Heart right ventricle (tissue), 16 donors: Measurements from ENCODE around the gene STIM2. TPM values are rescaled to one million over a fixed set of nuclear protein-coding genes. Genes with fewer than 3 reads are reported as not detected.

Source experiments
- ATAC-seq, 8 donors: fragments of 200-7000 bp; cut with Tn5 transposase; one replicate each; pipeline ENCODE4 v1.9.1; 2020; ENCODE audit warnings: mild to moderate bottlenecking in 8 of 8, moderate library complexity in 8 of 8, moderate number of reproducible peaks in 1 of 8
- DNase-seq, 2 donors: peaks; one replicate each; pipeline ENCODE4 v3.0.0-alpha.2; 2020
- H3K27ac ChIP-seq, 10 donors: fragments of 200-600 bp; sonication (generic) in 2 of 10; one replicate each; pipeline versions ENCODE4 v1.5.0 to v1.8.0; 2020 to 2022; ENCODE audit warnings: mild to moderate bottlenecking in 3 of 10
- H3K27me3 ChIP-seq, 7 donors: fragments of 200-600 bp; one replicate each; pipeline ENCODE4 v1.8.0; 2021 to 2022; ENCODE audit warnings: mild to moderate bottlenecking in 2 of 7
- H3K36me3 ChIP-seq, 9 donors: fragments of 200-600 bp; sonication (generic) in 1 of 9; one replicate each; pipeline versions ENCODE4 v1.5.0 to v1.8.0; 2020 to 2022; ENCODE audit warnings: mild to moderate bottlenecking in 2 of 9
- H3K4me1 ChIP-seq, 9 donors: fragments of 200-600 bp; sonication (generic) in 1 of 9; one replicate each; pipeline versions ENCODE4 v1.5.0 to v1.8.0; 2020 to 2022; ENCODE audit warnings: mild to moderate bottlenecking in 4 of 9
- H3K4me3 ChIP-seq, 10 donors: fragments of 200-600 bp; sonication (generic) in 2 of 10; one replicate each; pipeline versions ENCODE4 v1.5.0 to v1.8.0; 2020 to 2022; ENCODE audit warnings: mild to moderate bottlenecking in 7 of 10, moderate library complexity in 2 of 10
- H3K9me3 ChIP-seq, 11 donors: fragments of 200-600 bp in 10 of 11; sonication (generic) in 2 of 11; one replicate each; pipeline versions ENCODE4 v1.5.0 to v1.8.0; 2013 to 2022; ENCODE audit warnings: mild to moderate bottlenecking in 2 of 11, control low read depth in 1 of 11, moderate library complexity in 1 of 11
- CTCF ChIP-seq, 9 donors: fragments of 200-600 bp; sonication (generic) in 2 of 9; IDR thresholded peaks; one replicate each; pipeline versions ENCODE4 v1.5.0 to v1.8.0; 2021 to 2022; ENCODE audit warnings: antibody characterized with exemption in 9 of 9, mild to moderate bottlenecking in 5 of 9, moderate library complexity in 1 of 9
- WGBS, 2 donors: extraction: QIAGEN DNeasy Blood & Tissue Kit; methylation state at CpG; one replicate each; pipeline ENCODE4 v1.1.7; 2013; ENCODE audit warnings: inconsistent platforms in 1 of 2; 5-methylcytosine and 5-hydroxymethylcytosine counted together
- intact Hi-C, 10 donors: fragments of 100-400 bp; cut with DNase I; formaldehyde crosslinking; loops; one replicate each; pipeline versions ENCODE4 v1.11.1 to v1.14.2; 2022
- polyA plus RNA-seq, 2 donors: library from polyadenylated mRNA; stranded (reverse); fragments of 200-250 nt; gene quantifications; one replicate each; pipeline ENCODE4 v1.2.3, GENCODE V29; 2013
- total RNA-seq, 10 donors: library from RNA; stranded (reverse); fragmentation: NEBNext Ultra II Directional in 3 of 10; extraction: Animal tissue kit (Norgen Biotek cat#: 25700) in 3 of 10; gene quantifications; one replicate each; pipeline versions ENCODE4 v1.2.1 to v1.2.4, GENCODE V29; 2021 to 2023
- donor health status: Arrhythmogenic right ventricular cardiomyopathy.
- donor health status: ischemic (EF 13 %, LVEDD 7.1; RV severe dilation, severe dysfunction).
- donor health status: healthy with polysubstance abuse.
- donor health status: DM: no; HTN: yes; CAD: no.
- donor health status: DM: no; HTN: no; CAD: no.
- donor health status: ischemic (EF 25% LVEDD 6.9; RV normal size, moderate dysfunction).
- donor health status: ischemic (EF 25% LVEDD 5.7; RV mildly dilated, moderate dysfunction).
- donor health status: healthy.
- donor health status: DM: yes; HTN: yes; CAD: no.
- donor health status: Ischemic cardiomyopathy.
- donor health status: ischemic (EF 35%, LVEDD 5.7; RV mildly dilated, moderate dysfunction).
- donor health status: nonischemic (EF 11% LVEDD 7.7; RV severe dilation, severe dysfunction).
- donor health status: DM: yes; HTN: yes; CAD: no.
- donor health status: PGD.
- donor health status: ischemic (EF 29% LVEDD 5.4; RV normal size, mild dysfunction).
- donor health status: nonischemic (EF 23%, LVEDD 6.1; RV moderate dilation, normal function).

The STIM2 gene
- total and polyA plus RNA-seq, 12 donors, result 5.2 to 13.5 (median 9.6) TPM

- H3K27me3 ChIP-seq, result no peaks in the 10 kb centered on the region
- peaks cover 4 to 59% (median 34%) of the 10 kb centered on the region in 9 donors for H3K4me1 ChIP-seq
- intact Hi-C loops, result loop anchor here in 1 of 10 donors (2.0 kb wide), 1 partner anchor 44 kb away; no protein-coding TSS in a partner anchor
- H3K4me3 ChIP-seq, result no peak overlapping the region
- peak overlapping the region; percentile 16 to 85 (median 72) for H3K27ac ChIP-seq
- no peaks in the 10 kb centered on the region for H3K9me3 ChIP-seq
- DNase-seq (no peak), ATAC-seq (peak in 6 of 8 donors; percentile 34 to 79 (median 75))
- no peak for TF ChIP-seq CTCF (IDR thresholded peaks at IDR 0.05)
- no peaks in the 10 kb centered on the region for H3K36me3 ChIP-seq
Observed at GRCh38 chr4:26815199-26815598, 45.4 kb upstream of the STIM2 start.

GRCh38 chr4:26815706-26816105, 44.9 kb upstream of the STIM2 start:
- Histone ChIP-seq H3K27ac (peak overlapping the region; percentile 16 to 85 (median 72)), H3K27me3 (no peaks in the 10 kb centered on the region), H3K4me3 (no peak overlapping the region), H3K4me1 (peaks cover 4 to 58% (median 34%) of the 10 kb centered on the region in 9 donors), H3K36me3 (no peaks in the 10 kb centered on the region), H3K9me3 (no peaks in the 10 kb centered on the region)
- 75 to 77% methylated on average over 5 of the region's 5 CpGs for WGBS, 2 donors
- no peak for TF ChIP-seq CTCF (IDR thresholded peaks at IDR 0.05)
- DNase-seq (no peak), ATAC-seq (no peak)
- intact Hi-C loops, result loop anchor here in 2 of 10 donors (2.0 kb wide), 2 partner anchors 21 to 43 kb away; no protein-coding TSS in a partner anchor

- H3K27ac ChIP-seq, result peak overlapping the region in 1 of 10 donors; percentile 25
- 50 to 60% methylated on average over 4 of the region's 4 CpGs for WGBS, 2 donors
- intact Hi-C loops, result no loop called here
- DNase-seq (no peak), ATAC-seq (no peak)
- no peak for TF ChIP-seq CTCF (IDR thresholded peaks at IDR 0.05)
- no peaks in the 10 kb centered on the region for H3K36me3 ChIP-seq
- no peaks in the 10 kb centered on the region for H3K27me3 ChIP-seq
- no peak overlapping the region for H3K4me3 ChIP-seq
- H3K4me1 ChIP-seq, result peaks cover 0 to 43% (median 23%) of the 10 kb centered on the region in 9 donors
- peaks cover 0 to 7% (median 0%) of the 10 kb centered on the region in 11 donors for H3K9me3 ChIP-seq
Observed at GRCh38 chr4:26819026-26819425, 41.6 kb upstream of the STIM2 start.

- ATAC-seq, result no peak
- Histone ChIP-seq H3K27ac (peak overlapping the region in 1 of 10 donors; percentile 25), H3K36me3 (no peaks in the 10 kb centered on the region), H3K9me3 (peaks cover 0 to 7% (median 0%) of the 10 kb centered on the region in 11 donors), H3K4me1 (peaks cover 0 to 37% (median 22%) of the 10 kb centered on the region in 9 donors), H3K4me3 (no peak overlapping the region), H3K27me3 (no peaks in the 10 kb centered on the region)
- WGBS, 2 donors, result 97 to 98% methylated on average over 3 of the region's 3 CpGs
- TF ChIP-seq CTCF (IDR thresholded peaks at IDR 0.05), result no peak
- intact Hi-C loops, result no loop called here
- DNase-seq, result no peak
Observed at GRCh38 chr4:26819478-26820095, 41.1 kb upstream of the STIM2 start.
